DMS 273 (cell line): ENCODE results near the gene DENND10.
"Not testable (repeated sequence)": the region's sequence is repeated elsewhere in the genome, so short reads cannot be mapped to it uniquely, and the experiment has no call there.

ENCODE experiments used
- DNase-seq: peaks from one replicate; lab custom pipeline; 2025; ENCODE audit not compliant: unreplicated experiment; lab: John Stamatoyannopoulos, UW

The DENND10 gene

DNA sequence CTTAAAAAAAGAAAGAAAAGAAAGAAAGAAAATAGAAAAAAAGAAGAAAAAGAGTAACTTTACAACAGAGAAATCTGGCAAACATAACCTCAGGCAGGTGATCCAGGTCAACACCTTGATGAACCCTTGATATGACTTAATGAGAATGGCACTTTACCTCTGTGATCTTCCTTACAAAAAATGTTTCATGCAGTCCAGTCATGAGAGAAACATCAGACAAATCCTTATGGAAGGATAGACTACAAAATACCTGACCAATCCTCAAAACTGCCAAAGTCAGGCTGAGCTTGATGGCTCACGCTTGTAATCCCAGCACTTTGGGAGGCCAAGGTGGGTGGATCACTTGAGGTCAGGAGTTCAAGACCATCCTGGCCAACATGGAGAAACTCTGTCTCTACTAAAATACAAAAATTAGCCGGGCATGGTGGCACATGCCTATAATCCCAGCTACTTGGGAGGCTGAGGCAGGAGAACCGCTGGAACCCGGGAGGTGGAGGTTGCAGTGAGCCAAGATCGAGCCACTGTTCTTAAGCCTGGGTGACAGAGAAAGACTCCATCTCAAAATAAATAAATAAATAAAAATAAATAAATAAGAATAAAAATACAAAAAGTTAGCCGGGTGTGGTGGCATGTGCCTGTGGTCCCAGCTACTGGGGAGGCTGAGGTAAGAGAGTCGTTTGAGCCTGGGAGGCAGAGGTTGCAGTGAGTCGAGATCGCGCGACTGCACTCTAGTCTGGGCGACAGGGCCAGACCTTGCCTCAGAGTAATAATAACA, 7.1 kb upstream of the DENND10 start:
- DNase-seq = not testable (repeated sequence)

DNA sequence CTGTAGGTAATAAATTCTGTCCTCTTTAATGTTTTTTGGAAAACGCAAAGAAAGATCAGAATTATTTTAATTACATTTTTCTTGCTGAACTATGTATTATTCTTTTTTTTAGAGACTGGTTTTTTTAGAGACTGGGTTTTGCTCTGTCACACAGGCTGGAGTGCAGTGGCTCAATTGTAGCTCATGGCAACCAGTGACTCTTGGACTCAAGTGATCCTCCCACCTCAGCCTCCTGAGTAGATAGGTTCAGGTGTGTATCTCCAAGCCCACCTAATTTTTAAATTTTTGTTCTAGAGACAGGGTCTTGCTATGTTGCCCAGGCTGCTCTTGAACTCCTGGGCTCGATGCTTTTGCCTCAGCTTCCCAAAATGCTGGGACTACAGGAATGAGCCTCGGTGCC, 5.3 kb upstream of the DENND10 start:
- DNase-seq = no peak

DNA sequence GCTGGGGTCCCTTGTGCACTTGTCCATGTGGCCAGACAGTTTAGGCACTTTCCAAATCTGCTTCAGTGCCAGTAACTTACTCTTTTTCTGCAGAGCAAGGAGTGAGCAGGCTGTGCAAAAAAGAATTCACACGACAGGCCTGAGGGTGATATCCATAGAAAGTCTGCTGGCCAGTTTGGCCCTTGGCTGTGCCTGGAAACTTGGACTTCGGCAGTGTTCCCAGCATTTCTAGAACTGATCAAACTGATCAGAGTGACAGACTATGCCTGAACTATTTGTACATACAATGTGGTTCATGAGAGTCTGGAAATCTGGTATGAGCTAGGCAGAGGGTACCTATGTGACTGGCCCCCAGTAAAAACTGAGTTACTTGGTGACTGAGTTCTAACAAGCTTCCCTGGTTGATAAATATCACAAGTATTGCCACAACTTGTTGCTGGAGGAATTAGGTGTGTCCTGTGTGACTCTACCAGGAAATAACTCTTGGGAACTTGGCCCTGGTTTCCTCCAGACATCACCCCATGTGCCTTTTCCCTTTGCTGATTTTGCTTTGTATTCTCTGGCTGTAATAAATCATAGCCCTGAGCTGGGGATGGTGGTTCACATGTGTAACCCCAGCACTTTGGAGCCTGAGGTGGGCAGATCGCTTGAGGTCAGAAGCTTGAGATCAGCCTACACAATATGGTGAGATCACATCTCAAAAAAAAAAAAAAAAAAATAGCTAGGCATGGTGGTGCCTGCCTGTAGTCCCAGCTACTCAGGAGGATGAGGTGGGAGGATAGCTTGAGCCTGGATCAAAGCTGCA, 3.3 kb upstream of the DENND10 start:
- no peak for DNase-seq

DNA sequence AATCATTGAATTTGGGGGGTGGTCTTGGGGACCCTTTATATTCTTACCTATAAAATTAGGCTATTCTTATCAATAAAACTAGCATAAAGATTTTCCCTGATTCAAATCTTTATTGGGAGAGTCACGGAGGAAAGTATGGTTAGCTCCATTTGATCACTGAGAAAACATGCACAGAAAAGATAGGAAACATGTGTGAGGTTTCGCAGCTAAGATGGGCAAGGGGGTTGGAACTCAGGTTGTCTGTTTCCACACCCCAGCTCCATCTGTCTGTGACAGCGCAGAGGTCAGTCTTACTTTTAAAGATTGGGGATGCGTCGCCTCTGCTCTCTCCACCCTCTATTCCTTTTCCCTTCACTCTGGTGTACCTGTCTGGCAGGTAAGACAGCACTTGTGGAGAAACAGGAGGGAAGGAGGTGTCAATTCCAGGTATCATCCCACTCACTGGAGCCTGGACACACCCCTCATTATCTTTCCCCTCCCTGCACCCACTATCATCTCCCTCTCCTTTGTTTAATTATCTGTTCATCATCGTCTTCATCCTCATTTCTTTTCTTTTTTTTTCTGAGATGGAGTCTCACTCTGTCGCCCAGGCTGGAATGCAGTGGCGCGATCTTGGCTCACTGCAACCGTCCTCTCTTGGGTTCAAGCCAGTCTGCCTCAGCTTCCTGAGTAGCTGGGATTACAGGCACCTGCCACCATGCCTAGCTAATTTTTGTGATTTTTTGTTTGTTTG, 2.4 kb upstream of the DENND10 start:
- DNase-seq = peak; percentile 6

DNA sequence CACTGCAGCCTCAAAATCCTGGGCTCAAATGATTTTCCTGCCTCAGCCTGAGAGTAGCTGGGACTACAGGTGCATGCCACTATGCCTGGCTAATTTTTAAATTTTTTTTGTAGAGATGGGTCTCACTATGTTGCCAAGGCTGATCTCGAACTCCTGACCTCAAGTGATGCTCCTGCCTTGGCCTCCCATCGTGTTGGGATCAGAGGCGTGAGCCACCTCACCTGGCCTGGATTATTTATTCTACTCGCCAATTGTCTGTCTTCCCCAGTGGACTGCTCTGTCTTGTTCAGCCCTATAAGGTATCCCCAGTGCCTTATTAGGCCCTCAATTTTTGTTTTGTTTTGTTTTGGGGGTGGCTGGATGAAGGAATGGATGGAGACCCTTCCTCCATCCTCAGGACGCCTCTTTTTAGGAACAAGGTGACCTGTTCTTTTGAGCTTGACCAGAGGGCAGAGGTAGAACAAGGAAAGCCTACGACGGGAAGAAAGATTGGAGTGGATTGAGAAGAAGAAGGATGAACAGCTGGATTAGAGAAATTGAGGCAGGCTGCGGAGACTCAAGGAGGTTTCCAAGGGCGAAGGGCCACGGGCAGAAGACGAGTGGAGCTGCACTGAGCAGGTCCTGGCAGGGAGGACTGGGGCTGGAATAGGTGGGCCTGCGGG, 541 bp upstream of the DENND10 start:
- DNase-seq = no peak

DNA sequence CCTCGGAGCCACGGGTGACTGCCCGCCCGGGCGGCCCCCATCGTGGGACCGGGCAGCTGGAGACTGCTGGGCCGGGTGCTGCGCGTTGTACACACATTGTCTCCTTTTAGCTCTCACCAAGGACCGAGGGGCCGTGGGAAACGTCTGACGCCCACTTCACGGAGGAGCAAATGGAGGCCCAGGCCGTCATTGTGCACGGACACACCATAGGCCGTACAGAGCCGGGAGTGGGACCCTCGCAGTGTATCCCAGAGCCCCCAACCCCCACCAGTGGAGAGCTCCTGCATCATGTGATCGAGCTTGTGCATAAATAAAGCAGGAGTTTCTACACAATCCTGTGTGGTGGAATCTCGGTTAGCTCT, 722 bp downstream of the DENND10 start:
- DNase-seq = peak; percentile 42

DNA sequence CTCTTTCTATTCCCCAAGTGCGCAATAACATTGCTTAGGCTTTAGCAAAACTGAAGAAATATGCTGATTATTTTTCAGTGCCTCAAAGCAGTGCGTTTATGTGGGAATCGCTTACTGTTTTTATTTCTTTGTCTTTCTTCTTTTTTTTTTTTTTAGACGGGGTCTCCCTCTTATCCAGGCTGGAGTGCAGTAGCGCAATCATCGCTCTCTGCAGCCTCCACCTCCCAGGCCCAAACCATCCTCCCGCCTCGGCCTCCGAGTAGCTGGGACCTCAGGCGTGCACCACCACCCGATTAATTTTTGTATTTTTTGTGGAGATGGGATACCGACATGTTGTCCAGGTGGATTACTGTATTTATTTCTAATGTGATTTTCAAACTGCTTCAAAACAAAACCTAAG, 1.2 kb downstream of the DENND10 start:
- no peak for DNase-seq

DNA sequence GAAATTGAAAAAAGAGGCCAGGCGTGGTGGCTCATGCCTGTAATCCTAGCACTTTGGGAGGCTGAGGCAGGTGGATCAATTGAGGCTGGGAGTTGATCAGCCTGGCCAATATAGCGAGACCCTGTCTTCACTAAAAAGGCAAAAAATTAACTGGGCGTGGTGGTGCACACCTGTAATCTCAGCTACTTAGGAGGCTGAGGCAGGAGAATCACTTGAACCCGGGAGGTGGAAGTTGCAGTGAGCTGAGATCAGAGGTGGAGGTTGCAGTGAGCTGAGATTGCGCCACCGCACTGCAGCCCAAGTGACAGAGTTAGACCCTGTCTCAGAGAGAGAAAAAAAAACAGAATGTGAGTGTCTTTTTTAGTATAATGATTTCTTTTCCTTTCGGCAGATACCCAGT, 2.0 kb downstream of the DENND10 start:
- not testable (repeated sequence) for DNase-seq

DNA sequence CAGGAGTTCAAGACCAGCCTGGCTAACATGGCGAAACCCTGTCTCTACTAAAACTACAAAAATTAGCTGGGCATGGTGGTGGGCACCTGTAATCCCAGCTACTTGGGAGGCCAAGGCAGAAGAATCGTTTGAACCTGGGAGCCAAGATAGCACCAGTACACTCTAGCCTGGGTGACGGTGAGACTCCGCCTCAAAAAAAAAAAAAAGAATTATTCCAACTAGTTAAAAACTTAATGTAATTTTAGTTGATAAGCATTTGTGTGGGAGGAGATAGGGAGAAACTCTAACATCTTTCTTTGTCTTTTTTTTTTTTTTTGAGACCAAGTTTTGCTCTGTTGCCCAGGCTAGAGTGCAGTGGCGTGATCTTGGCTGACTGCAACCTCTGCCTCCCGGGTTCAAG, 3.2 kb downstream of the DENND10 start:
- DNase-seq = not testable (repeated sequence)

DNA sequence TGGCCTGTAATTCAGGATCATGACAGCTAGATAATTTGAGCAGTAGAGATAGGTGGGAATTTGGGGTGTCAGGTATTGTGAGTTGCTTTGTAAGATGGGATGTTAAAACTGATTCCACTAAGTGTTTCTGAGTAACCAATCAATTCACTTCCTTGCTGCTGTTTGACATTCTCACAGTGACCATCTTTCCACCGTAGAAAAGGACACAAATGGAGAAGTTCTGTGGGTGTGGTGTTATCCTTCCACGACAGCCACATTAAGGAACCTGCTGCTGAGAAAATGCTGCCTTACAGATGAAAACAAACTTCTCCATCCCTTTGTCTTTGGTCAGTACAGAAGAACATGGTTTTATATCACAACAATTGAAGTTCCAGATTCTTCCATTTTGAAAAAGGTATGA, 3.9 kb downstream of the DENND10 start:
- DNase-seq = not testable (repeated sequence)

DNA sequence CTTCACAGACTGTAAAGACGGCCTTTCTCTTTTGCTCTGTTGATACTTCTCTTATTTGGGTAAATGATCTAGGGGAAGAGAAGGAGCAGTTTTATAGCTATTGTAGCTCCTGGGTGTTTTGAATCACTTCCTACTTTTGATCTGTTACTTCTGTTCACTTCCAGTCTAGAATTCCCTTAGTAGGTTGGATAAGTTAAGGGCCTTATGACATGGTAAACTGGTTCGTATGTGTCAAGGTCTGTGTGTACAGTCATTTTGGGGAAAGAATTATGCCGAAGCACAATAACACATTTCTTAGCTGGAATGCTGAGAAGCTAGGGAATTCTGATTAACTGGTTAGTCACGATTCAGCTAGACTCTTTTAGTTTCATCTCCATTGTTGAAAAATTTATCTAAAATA, 8.1 kb downstream of the DENND10 start:
- DNase-seq = no peak

DNA sequence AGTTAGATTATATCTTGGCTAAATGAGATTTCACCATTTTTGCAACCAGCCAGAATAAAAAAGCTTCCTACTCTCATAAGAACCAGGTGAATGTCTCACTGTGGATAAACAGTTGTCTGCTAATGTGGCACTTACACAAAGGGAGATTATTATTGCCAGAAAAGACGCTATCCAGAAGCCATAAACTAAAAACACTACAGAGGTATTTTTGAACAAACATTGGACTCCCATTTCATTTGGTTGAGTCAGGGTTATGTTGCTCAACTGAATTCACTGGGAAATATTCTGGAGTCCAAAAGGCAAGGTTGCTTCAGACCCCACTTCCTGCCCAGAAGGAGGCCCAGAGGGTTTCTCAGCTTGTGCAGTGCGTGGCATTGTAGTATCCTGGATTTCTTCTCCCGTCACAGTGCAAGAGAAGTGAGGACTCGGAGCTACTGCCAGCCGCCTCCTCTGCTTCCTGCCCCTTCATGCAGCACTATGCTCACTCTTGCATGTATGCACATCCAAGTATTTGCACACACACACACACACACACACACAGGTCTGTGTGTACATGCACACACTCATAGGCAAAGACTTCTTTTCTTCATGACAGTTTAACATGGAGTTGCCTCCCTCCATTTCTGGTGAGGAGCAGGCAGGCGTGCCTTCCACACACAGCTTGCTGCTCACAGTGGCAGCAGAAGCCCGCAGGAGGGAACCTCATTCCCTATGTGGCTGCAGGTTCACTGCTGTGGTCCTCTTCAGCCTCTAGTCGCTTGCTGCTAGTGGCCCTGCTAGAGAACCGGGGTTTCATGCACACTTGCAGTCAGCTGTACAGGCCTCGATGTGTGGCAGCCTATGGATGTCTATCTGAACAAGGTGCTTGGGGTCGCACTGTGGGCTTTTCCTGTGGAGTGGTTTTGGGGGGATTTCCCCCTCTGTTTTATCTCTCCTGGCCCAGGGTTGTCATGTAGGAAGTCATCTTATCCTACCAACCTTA, 10.1 kb downstream of the DENND10 start:
- DNase-seq = no peak

DNA sequence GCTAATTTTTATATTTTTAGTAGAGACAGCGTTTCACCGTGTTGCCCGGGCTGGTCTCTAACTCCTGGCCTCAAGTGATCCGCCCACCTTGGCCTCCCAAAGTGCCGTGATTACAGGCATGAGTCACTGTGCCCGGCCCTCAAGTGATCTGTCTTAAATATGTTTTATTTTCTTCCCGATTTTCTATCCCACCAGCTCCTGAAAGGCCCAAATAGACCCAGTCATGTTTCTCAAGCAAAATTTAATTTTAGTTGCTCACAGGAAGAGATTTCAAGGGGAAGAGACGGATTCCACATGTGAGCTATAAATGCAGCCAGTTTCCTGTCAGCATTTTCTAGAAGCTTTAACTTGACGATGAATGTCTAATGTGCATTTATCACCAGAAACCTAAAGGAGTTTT, 12.0 kb downstream of the DENND10 start:
- DNase-seq = no peak

DNA sequence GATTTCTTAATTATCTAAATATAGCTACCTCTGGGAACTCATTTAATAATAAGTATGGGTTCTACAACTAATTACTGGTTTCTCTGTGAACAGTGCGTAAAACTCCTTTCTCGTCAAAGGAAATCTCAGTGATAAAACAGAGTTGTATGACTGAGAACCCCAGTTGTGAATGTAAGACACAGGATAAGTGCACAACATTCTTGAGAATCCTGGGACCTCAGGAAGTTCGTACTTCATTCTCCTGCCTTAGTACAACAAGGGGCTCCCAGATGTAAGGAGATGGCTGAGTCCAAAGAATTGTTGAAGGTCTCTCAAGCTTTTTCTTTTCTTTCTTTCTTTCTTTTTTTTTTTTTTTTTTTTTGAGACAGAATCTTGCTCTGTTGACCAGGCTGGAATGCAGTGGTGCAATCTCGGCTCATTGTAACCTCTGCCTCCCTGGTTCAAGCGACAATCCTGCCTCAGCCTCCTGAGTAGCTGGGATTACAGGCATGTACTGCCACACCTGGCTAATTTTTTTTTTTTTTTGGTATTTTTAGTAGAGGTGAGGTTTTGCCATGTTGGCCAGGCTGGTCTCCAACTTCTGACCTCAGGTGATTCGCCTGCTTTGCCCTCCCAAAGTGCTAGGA, 12.5 kb downstream of the DENND10 start:
- DNase-seq = no peak

DNA sequence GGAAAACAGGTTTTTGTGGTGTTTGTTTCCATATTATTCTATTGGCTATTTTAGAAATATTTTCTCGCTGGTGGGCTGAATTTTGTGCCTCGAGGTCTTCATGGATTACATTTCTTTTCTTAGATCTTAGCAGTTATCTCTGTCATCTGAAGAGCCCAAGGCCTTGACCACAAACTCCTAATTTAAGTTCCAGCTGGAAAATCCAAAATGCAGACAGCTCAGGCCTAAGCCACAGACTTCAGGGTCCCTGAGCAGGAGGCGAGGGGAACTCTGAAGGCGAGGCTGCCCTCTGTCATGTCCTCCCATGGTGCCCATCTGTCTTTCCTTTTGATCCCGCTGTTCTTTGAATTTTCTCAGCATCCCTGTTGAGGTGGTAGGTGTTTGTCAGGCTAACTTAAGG, 14.3 kb downstream of the DENND10 start:
- no peak for DNase-seq

DNA sequence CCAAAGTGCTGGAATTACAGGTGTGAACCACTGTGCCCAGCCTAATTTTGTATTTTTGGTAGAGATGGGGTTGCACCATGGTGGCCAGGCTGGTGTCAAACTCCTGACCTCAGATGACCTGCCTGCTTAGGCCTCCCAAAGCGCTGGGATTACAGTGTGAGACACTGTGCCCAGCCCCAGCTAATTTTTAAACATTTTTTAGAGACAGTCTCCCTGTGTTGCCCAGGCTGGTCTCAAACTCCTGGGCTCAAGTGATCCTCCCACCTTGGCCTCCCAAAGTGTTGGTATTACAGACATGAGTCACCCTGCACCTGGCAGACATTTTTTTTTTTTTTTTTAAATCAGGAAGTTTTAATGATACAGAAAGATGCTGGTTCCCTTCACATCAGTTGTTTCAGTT, 15.5 kb downstream of the DENND10 start:
- DNase-seq = no peak

DNA sequence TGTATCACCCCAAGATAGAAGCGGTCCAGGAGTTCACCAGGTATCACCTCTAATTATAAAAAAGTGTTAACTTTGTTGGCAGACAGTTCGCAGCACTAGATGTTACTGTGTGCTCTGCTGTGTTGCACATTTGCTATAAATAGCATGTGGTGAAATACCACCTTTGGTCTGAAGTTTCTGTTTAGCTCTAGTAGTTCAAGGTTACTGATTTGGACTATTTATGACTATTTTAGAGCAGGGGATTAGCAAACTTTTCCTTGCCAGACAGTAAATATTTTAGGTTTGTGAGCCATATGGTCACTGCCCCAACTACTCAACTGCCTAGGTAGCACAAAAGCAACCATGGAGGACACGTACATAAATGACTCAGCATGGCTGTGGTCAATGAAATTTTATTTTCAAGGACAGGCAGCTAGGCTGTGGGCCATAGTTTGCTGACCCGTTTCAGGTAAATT, 16.5 kb downstream of the DENND10 start:
- no peak for DNase-seq

DNA sequence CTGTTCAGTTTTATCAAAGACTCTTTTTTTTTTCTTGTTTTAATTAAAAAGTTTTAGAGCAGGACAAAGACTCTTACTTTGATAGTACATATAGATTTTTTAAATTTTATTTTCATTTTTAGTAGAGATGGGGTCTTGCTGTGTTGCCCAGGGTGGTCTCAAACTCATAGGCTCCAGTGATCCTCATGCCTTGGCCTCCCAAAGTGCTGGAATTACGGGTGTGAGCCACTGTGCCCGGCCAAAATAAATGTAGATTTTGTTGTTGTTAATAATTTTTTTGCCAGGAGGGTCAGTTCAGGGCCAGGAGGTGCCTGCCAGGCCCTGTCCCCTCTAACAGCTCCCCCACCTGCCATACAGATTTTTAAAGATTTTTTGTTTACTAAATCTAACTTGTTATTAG, 17.0 kb downstream of the DENND10 start:
- DNase-seq = no peak

DNA sequence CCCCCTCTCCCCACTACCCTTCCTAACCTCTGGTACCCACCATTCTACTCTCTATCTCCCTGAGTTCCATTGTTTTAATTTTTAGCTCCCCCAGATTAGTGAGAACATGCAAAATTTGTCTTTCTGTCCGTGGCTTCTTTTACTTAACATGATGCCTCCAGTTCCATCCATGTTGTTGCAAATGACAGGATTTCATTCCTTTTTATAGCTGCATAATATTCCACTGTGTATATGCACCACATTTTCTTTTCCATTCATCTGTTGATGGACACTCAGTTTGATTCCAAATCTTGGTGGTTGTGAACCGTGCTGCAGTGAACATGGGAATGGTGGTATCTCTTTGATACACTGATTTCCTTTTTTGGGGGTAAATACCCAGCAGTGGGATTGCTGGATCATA, 22.0 kb downstream of the DENND10 start:
- no peak for DNase-seq

DNA sequence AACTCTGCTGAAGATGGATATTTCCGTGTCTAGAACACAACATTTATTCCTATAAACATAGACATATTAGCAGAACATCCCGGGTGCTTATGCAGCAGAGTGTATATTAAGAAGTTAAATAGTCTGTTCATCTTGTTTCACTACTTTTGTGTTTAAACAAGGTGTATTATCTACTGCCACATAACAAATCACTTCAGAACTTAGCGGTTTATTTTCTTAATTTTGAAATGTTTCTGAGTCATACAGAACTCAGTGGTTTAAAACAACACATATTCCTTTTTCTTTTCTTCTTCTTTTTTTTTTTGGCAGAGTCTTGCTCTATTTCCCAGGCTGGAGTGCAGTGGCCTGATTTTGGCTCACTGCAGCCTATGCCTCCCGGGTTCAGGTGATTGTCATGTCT, 25.8 kb downstream of the DENND10 start:
- no peak for DNase-seq
